Ascending aorta (tissue), 2 donors: ENCODE results near the gene SH2D4B. TPM values are rescaled to one million over a fixed set of nuclear protein-coding genes. Genes with fewer than 3 reads are reported as not detected.

ENCODE experiments used
- DNase-seq, 2 donors: peaks; one replicate each; pipeline ENCODE4 v3.0.0-alpha.2; 2019; ENCODE audit warnings: low spot score in 2 of 2
- H3K27ac ChIP-seq, 2 donors: fragments of 200-600 bp; sonication (generic); one replicate each; pipeline ENCODE4 v1.5.1; 2016 to 2017; ENCODE audit warnings: mild to moderate bottlenecking in 1 of 2
- H3K27me3 ChIP-seq: fragments of 200-600 bp; sonication (generic); one replicate; pipeline ENCODE4 v1.5.1; 2017
- H3K36me3 ChIP-seq, 2 donors: fragments of 200-600 bp; sonication (generic); one replicate each; pipeline ENCODE4 v1.5.1; 2016
- H3K4me1 ChIP-seq, 2 donors: fragments of 200-600 bp; sonication (generic); one replicate each; pipeline ENCODE4 v1.5.1; 2016 to 2017; ENCODE audit warnings: mild to moderate bottlenecking in 1 of 2
- H3K4me3 ChIP-seq, 2 donors: fragments of 200-600 bp; sonication (generic); one replicate each; pipeline ENCODE4 v1.5.1; 2016 to 2017; ENCODE audit warnings: mild to moderate bottlenecking in 1 of 2
- H3K9me3 ChIP-seq, 2 donors: fragments of 200-600 bp; sonication (generic); one replicate each; pipeline ENCODE4 v1.5.1; 2016
- intact Hi-C: fragments of 100-400 bp; cut with DNase I; formaldehyde crosslinking; loops from one replicate; pipeline ENCODE4 v1.15.1; 2023
- total RNA-seq: library from RNA; depleted of rRNA; stranded (reverse); fragments of >200 nt; gene quantifications from one replicate; pipeline ENCODE4 v1.1.0, GENCODE V29; 2016
- TF ChIP-seq, protein P1 (sequence below), 3 experiments: fragments of 200-600 bp in 2 of 3; fragments of 450-650 bp in 1 of 3; sonication (generic) in 2 of 3; IDR thresholded peaks; one replicate each; pipeline ENCODE4 v1.5.1; 2016 to 2019; ENCODE audit warnings: antibody characterized with exemption in 3 of 3, mild to moderate bottlenecking in 1 of 3, moderate library complexity in 1 of 3

The SH2D4B gene
- total RNA-seq, 1 donor from 2014 or later: not detected

DNA sequence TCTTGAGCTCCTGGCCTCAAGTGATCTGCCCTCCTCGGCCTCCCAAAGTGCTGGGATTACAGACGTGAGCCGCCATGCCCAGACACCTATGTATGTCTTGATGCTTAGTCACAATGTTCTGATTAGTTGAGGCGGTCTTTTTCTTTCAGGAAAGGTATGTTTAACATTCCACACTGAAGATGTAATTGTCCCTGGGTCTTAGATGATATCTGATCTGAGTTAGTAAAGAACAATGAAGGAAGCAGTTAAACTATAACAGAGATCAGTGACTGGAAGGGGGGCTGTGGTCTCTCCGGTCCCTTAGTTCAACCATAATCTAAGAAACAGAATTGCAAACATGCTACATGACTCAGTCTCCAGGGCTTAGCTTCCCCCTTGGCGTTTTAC, 31.5 kb upstream of the SH2D4B start:
- intact Hi-C loops: no loop called here
- no peak for DNase-seq
- H3K4me1 ChIP-seq: peaks cover 0 to 17% of the 10 kb centered on the region in 2 donors
- H3K4me3 ChIP-seq: no peak overlapping the region
- H3K27ac ChIP-seq: peak overlapping the region; percentile 35 to 76
- TF ChIP-seq, protein P1, sequence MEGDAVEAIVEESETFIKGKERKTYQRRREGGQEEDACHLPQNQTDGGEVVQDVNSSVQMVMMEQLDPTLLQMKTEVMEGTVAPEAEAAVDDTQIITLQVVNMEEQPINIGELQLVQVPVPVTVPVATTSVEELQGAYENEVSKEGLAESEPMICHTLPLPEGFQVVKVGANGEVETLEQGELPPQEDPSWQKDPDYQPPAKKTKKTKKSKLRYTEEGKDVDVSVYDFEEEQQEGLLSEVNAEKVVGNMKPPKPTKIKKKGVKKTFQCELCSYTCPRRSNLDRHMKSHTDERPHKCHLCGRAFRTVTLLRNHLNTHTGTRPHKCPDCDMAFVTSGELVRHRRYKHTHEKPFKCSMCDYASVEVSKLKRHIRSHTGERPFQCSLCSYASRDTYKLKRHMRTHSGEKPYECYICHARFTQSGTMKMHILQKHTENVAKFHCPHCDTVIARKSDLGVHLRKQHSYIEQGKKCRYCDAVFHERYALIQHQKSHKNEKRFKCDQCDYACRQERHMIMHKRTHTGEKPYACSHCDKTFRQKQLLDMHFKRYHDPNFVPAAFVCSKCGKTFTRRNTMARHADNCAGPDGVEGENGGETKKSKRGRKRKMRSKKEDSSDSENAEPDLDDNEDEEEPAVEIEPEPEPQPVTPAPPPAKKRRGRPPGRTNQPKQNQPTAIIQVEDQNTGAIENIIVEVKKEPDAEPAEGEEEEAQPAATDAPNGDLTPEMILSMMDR (IDR thresholded peaks at IDR 0.05): no peak
- peaks cover 17 to 20% of the 10 kb centered on the region in 2 donors for H3K36me3 ChIP-seq
- H3K27me3 ChIP-seq: no peaks in the 10 kb centered on the region
- no peaks in the 10 kb centered on the region for H3K9me3 ChIP-seq

- intact Hi-C loops: no loop called here
- Histone ChIP-seq H3K27me3 (no peaks in the 10 kb centered on the region), H3K27ac (no peak overlapping the region), H3K4me1 (peaks cover 0 to 11% of the 10 kb centered on the region in 2 donors), H3K36me3 (peaks cover 23 to 28% of the 10 kb centered on the region in 2 donors), H3K4me3 (no peak overlapping the region), H3K9me3 (no peaks in the 10 kb centered on the region)
- DNase-seq: no peak
- TF ChIP-seq, protein P1 (IDR thresholded peaks at IDR 0.05): no peak
Measured at GRCh38 chr10:80506836-80507487, 30.7 kb upstream of the SH2D4B start.

DNA sequence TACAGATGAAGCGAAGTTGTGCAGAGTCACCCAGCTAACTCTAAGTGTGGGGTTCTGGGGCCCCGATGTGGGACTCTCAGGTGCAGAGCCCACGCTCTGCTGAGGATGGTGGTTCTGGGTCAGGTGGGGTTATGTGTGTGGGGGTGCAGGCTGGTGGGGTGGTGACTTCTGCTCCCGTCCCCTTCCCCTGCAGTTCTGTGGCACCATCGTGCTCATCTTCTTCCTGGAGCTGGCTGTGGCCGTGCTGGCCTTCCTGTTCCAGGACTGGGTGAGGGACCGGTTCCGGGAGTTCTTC, 28.6 kb upstream of the SH2D4B start:
- no peak for DNase-seq
- H3K36me3 ChIP-seq: peaks cover 44 to 49% of the 10 kb centered on the region in 2 donors
- peaks cover 0 to 11% of the 10 kb centered on the region in 2 donors for H3K4me1 ChIP-seq
- no peaks in the 10 kb centered on the region for H3K9me3 ChIP-seq
- H3K27me3 ChIP-seq: no peaks in the 10 kb centered on the region
- H3K27ac ChIP-seq: no peak overlapping the region
- H3K4me3 ChIP-seq: no peak overlapping the region
- TF ChIP-seq, protein P1 (IDR thresholded peaks at IDR 0.05): no peak
- intact Hi-C loops: no loop called here

- H3K27ac ChIP-seq: no peak overlapping the region
- H3K36me3 ChIP-seq: peaks cover 49 to 53% of the 10 kb centered on the region in 2 donors
- no peaks in the 10 kb centered on the region for H3K27me3 ChIP-seq
- H3K9me3 ChIP-seq: no peaks in the 10 kb centered on the region
- peaks cover 0 to 11% of the 10 kb centered on the region in 2 donors for H3K4me1 ChIP-seq
- TF ChIP-seq, protein P1 (IDR thresholded peaks at IDR 0.05): no peak
- intact Hi-C loops: no loop called here
- DNase-seq: no peak
- H3K4me3 ChIP-seq: no peak overlapping the region
Measured at GRCh38 chr10:80509403-80510161, 28.1 kb upstream of the SH2D4B start.

DNA sequence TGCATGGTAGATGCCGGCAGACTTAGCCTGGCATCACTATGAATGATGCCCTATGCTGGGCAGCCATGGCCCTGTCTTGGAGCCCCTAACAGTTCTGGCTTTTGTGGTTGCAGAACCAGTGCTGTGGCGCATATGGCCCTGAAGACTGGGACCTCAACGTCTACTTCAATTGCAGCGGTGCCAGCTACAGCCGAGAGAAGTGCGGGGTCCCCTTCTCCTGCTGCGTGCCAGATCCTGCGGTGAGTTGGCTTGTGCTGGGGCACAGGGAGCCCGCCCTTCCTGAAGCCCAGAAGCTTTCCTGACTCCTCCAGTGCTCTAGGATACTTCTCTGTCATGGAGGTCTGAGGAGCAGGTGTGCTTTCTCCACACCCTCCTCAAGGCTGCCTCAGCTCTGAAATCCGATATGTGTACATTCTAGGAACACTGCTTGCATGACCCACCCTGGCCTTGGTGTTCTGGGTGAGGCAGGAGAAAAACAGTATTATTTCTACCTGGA, 25.6 kb upstream of the SH2D4B start:
- DNase-seq: no peak
- Histone ChIP-seq H3K4me1 (no peaks in the 10 kb centered on the region), H3K36me3 (peaks cover 71 to 73% of the 10 kb centered on the region in 2 donors), H3K27ac (no peak overlapping the region), H3K9me3 (no peaks in the 10 kb centered on the region), H3K27me3 (no peaks in the 10 kb centered on the region), H3K4me3 (no peak overlapping the region)
- TF ChIP-seq, protein P1 (IDR thresholded peaks at IDR 0.05): no peak
- intact Hi-C loops: no loop called here
